Measurements from ENCODE around the gene PSMC5. TPM values are rescaled to one million over a fixed set of nuclear protein-coding genes. Genes with fewer than 3 reads are reported as not detected.

The PSMC5 gene
- total RNA-seq, 1 donor from 2014 or later = 121 TPM

GRCh38 chr17:63820963-63821561 lies 6.2 kb upstream of the PSMC5 start:
- no peak for DNase-seq (ENCODE audit: low spot score)

- DNase-seq (ENCODE audit: low spot score) = no peak
Measured at GRCh38 chr17:63821804-63822203, 5.4 kb upstream of the PSMC5 start.

- no peak for DNase-seq (ENCODE audit: low spot score)
Measured at GRCh38 chr17:63822537-63822936, 4.7 kb upstream of the PSMC5 start.

- no peak for DNase-seq (ENCODE audit: low spot score)
Measured at GRCh38 chr17:63823659-63824331, 3.4 kb upstream of the PSMC5 start.

- DNase-seq (ENCODE audit: low spot score) = no peak
Measured at GRCh38 chr17:63824362-63824761, 2.9 kb upstream of the PSMC5 start.

GRCh38 chr17:63826468-63827001 lies 696 bp upstream of the PSMC5 start:
- DNase-seq (ENCODE audit: low spot score) = no peak

GRCh38 chr17:63827801-63828221 lies 580 bp downstream of the PSMC5 start:
- DNase-seq (ENCODE audit: low spot score) = no peak

- DNase-seq (ENCODE audit: low spot score) = no peak
Measured at GRCh38 chr17:63828936-63829335, 1.7 kb downstream of the PSMC5 start.

- DNase-seq (ENCODE audit: low spot score) = no peak
Measured at GRCh38 chr17:63830278-63830677, 3.0 kb downstream of the PSMC5 start.

- no peak for DNase-seq (ENCODE audit: low spot score)
Measured at GRCh38 chr17:63830904-63831491, 3.8 kb downstream of the PSMC5 start.

GRCh38 chr17:63831505-63831904 lies 4.3 kb downstream of the PSMC5 start:
- DNase-seq (ENCODE audit: low spot score) = no peak

GRCh38 chr17:63832014-63832413 lies 4.8 kb downstream of the PSMC5 start:
- no peak for DNase-seq (ENCODE audit: low spot score)

- no peak for DNase-seq (ENCODE audit: low spot score)
Measured at GRCh38 chr17:63832455-63832854, 5.2 kb downstream of the PSMC5 start.

- DNase-seq (ENCODE audit: low spot score) = no peak
Measured at GRCh38 chr17:63833026-63833740, 6.0 kb downstream of the PSMC5 start.

GRCh38 chr17:63833741-63834373 lies 6.6 kb downstream of the PSMC5 start:
- DNase-seq (ENCODE audit: low spot score) = no peak

- DNase-seq (ENCODE audit: low spot score) = no peak
Measured at GRCh38 chr17:63834431-63835166, 7.4 kb downstream of the PSMC5 start.

GRCh38 chr17:63835167-63835720 lies 8.0 kb downstream of the PSMC5 start:
- no peak for DNase-seq (ENCODE audit: low spot score)

GRCh38 chr17:63836811-63837210 lies 9.6 kb downstream of the PSMC5 start:
- DNase-seq (ENCODE audit: low spot score) = no peak

- no peak for DNase-seq (ENCODE audit: low spot score)
Measured at GRCh38 chr17:63837480-63837879, 10.2 kb downstream of the PSMC5 start.

- DNase-seq (ENCODE audit: low spot score) = no peak
Measured at GRCh38 chr17:63837962-63838600, 10.8 kb downstream of the PSMC5 start.
